Right cardiac atrium (tissue), 5 donors: ENCODE results near the gene TBC1D2B. TPM values are rescaled to one million over a fixed set of nuclear protein-coding genes. Genes with fewer than 3 reads are reported as not detected.
"Not testable (repeated sequence)": the region's sequence is repeated elsewhere in the genome, so short reads cannot be mapped to it uniquely, and the experiment has no call there.

ENCODE experiments used
- ATAC-seq, 2 donors: fragments of 200-7000 bp; cut with Tn5 transposase; one replicate each; pipeline versions ENCODE4 v1.8.0 to v1.9.1; 2020; ENCODE audit warnings: moderate library complexity in 2 of 2, mild to moderate bottlenecking in 1 of 2
- DNase-seq, 3 donors: peaks; one replicate each; pipeline ENCODE4 v3.0.0-alpha.2; 2020
- H3K27ac ChIP-seq: one replicate; pipeline ENCODE4 v1.5.1; 2013; ENCODE audit warnings: mild to moderate bottlenecking, low read length, control low read depth, moderate library complexity
- H3K27me3 ChIP-seq: one replicate; pipeline ENCODE4 v1.6.1; 2013; ENCODE audit not compliant: control insufficient read depth, insufficient read depth
- H3K4me1 ChIP-seq: one replicate; pipeline ENCODE4 v1.6.1; 2013; ENCODE audit warnings: low read length; ENCODE audit not compliant: control insufficient read depth, insufficient read depth
- H3K4me3 ChIP-seq: one replicate; pipeline ENCODE4 v1.5.1; 2013; ENCODE audit warnings: low read length, control low read depth
- H3K9me3 ChIP-seq: one replicate; pipeline ENCODE4 v1.6.1; 2013; ENCODE audit warnings: low read length; ENCODE audit not compliant: control insufficient read depth
- WGBS: extraction: QIAGEN DNeasy Blood & Tissue Kit; methylation state at CpG from one replicate; pipeline ENCODE4 v1.1.7; 2013; 5-methylcytosine and 5-hydroxymethylcytosine counted together
- intact Hi-C, 4 donors: fragments of 100-400 bp; cut with DNase I; formaldehyde crosslinking; loops; one replicate each; pipeline versions ENCODE4 v1.11.0 to v1.14.0; 2022 to 2023
- polyA plus RNA-seq: library from polyadenylated mRNA; stranded (reverse); fragments of 200-250 nt; gene quantifications from one replicate; pipeline ENCODE4 v1.2.3, GENCODE V29; 2013
- total RNA-seq, 4 donors: library from RNA; stranded (reverse); fragmentation: NEBNext Ultra II Directional; extraction: Animal tissue kit (Norgen Biotek cat#: 25700); gene quantifications; one replicate each; pipeline ENCODE4 v1.2.1, GENCODE V29; 2021
- donor health status: healthy with polysubstance abuse.
- donor health status: DM: no; HTN: yes; CAD: no.
- donor health status: DM: no; HTN: no; CAD: no.
- donor health status: DM: no; HTN: yes; CAD: no; lungs with severe emphysema.
- donor health status: DM: yes; HTN: yes; CAD: no.

Gene TBC1D2B
- total and polyA plus RNA-seq, 5 donors: 8.2 to 19.8 (median 15.0) TPM

- H3K4me3 ChIP-seq, H3K4me1 ChIP-seq, H3K9me3 ChIP-seq, intact Hi-C loops, H3K27me3 ChIP-seq, DNase-seq, H3K27ac ChIP-seq, ATAC-seq: not testable (repeated sequence)
- WGBS: 90% methylated on average over 4 of the region's 5 CpGs
Measured at GRCh38 chr15:77952928-77953446, 124.5 kb downstream of the TBC1D2B start.

GRCh38 chr15:77951105-77951786, 126.3 kb downstream of the TBC1D2B start:
- H3K9me3 ChIP-seq, H3K27ac ChIP-seq, intact Hi-C loops, DNase-seq, H3K4me1 ChIP-seq, H3K4me3 ChIP-seq, H3K27me3 ChIP-seq: not testable (repeated sequence)
- ATAC-seq: peak; percentile 36 to 48
- WGBS: 77% methylated on average over 4 of the region's 5 CpGs

GRCh38 chr15:77950470-77950869, 127.0 kb downstream of the TBC1D2B start:
- peak in 1 of 2 donors; percentile 31 for ATAC-seq
- intact Hi-C loops, H3K27ac ChIP-seq, H3K4me3 ChIP-seq, H3K4me1 ChIP-seq, H3K27me3 ChIP-seq, H3K9me3 ChIP-seq, DNase-seq: not testable (repeated sequence)
- WGBS: 100% methylated on average over 1 of the region's 2 CpGs

- Histone ChIP-seq H3K27ac (no peak overlapping the region), H3K4me3 (no peak overlapping the region), H3K27me3 (no peaks in the 10 kb centered on the region), H3K4me1 (no peaks in the 10 kb centered on the region), H3K9me3 (no peaks in the 10 kb centered on the region)
- DNase-seq (no peak), ATAC-seq (no peak)
- intact Hi-C loops: no loop called here
- 91% methylated on average over 2 of the region's 2 CpGs for WGBS
Measured at GRCh38 chr15:77945566-77945965, 131.9 kb downstream of the TBC1D2B start.

Other genes starting within 250 kb of the TBC1D2B start
- gene SH2D7, start 14.8 kb upstream of the TBC1D2B start, total RNA-seq: not detected
- gene SH2D7, start 14.8 kb upstream of the TBC1D2B start, polyA plus RNA-seq: 0.02 TPM
- 10 to 100 TPM; 59.0 to 76.3 (median 64.5) TPM for gene CIB2, start 53.7 kb upstream of the TBC1D2B start, total RNA-seq
- gene CIB2, start 53.7 kb upstream of the TBC1D2B start, polyA plus RNA-seq: 55.0 TPM
- 100 to 1,000 TPM; 288 to 523 (median 472) TPM for gene IDH3A, start 71.7 kb upstream of the TBC1D2B start, total RNA-seq
- gene IDH3A, start 71.7 kb upstream of the TBC1D2B start, polyA plus RNA-seq: 193 TPM
- under 1 TPM in 3 of 4 donors, not detected in 1; 0.35 to 0.51 (median 0.42) TPM for gene ACSBG1, start 156.9 kb upstream of the TBC1D2B start, total RNA-seq
- gene ACSBG1, start 156.9 kb upstream of the TBC1D2B start, polyA plus RNA-seq: 1.1 TPM
- 100 to 1,000 TPM in 3 of 4 donors, 10 to 100 TPM in 1; 74.7 to 170 (median 115) TPM for gene DNAJA4, start 186.9 kb upstream of the TBC1D2B start, total RNA-seq
- gene DNAJA4, start 186.9 kb upstream of the TBC1D2B start, polyA plus RNA-seq: 97.5 TPM
- gene SKIC8, start 221.9 kb upstream of the TBC1D2B start, total RNA-seq: 10 to 100 TPM; 26.8 to 37.1 (median 28.3) TPM
- gene SKIC8, start 221.9 kb upstream of the TBC1D2B start, polyA plus RNA-seq: 34.7 TPM